ENCODE measurements around the gene NR3C2.

Gene NR3C2

GRCh38 chr4:148254621-148255343 lies 187.4 kb downstream of the NR3C2 start:
- DNase-seq: no peak

- DNase-seq: no peak
Observed at GRCh38 chr4:148253768-148254167, 188.4 kb downstream of the NR3C2 start.

DNA sequence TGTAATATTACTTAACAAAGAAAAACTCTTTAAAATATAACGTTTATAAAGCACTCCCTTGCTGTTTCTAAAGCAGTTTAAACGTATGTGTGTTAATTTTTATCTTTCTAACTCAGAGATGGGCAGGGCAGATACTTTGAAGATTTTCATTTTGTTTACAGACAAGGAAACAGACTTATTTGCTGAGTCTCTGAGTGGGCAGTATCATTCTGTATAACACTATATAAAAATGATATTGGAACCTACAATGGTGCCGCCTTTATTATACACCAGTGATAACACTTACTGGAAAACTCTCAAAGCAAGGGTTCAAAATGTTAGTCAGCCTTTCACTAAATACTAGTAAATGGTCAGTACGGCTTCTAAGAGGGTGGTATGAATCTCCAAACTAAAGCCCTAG lies 193.4 kb downstream of the NR3C2 start:
- no peak for DNase-seq

GRCh38 chr4:148245015-148245414 lies 197.2 kb downstream of the NR3C2 start:
- no peak for DNase-seq

- DNase-seq: no peak
Observed at GRCh38 chr4:148243837-148244236, 198.4 kb downstream of the NR3C2 start.

DNA sequence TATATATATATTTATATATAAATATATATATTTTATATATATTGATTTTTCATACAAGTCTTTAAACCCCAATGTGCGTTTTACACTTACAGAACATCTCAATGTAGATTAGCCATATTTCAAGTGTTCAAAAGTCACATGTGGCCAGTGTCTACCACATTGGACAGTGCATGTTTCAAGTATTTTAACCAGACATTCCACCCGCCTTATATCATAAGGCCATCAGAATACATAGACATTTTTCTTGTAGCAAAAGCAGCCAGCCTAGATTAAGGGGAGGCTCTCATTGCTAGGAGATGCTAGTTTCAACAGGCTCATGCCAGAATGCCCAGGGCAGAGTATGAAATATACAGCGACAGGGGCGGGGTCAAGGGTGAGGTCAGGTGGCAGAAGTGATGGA lies 202.0 kb downstream of the NR3C2 start:
- DNase-seq: no peak

DNA sequence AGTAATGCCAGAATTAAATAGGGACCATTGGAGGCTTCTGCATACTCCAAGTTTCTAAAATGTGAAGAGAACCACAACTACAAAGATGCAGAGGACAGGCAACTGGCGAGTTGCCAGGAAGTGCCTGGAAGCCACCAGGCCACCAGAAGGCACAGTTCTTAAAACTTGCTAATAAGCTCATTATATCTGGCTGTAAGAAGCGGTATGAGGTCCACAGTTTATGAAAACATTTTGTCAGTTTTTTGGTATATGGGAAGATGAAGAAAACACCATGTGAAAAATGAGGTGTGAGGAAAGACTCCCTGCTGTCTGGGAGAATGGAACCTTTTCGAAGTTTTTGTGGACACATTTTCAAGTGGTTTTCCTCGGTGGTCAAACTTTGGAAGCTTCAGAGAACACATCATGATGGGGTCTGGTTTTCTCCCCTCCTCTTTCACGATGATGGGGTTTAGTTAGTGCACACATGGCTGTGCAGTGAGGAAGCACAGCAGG lies 202.7 kb downstream of the NR3C2 start:
- DNase-seq: no peak

GRCh38 chr4:148238811-148239493 lies 203.3 kb downstream of the NR3C2 start:
- no peak for DNase-seq

- DNase-seq: no peak
Observed at GRCh38 chr4:148238086-148238485, 204.1 kb downstream of the NR3C2 start.

- no peak for DNase-seq
Observed at GRCh38 chr4:148235809-148236208, 206.4 kb downstream of the NR3C2 start.

DNA sequence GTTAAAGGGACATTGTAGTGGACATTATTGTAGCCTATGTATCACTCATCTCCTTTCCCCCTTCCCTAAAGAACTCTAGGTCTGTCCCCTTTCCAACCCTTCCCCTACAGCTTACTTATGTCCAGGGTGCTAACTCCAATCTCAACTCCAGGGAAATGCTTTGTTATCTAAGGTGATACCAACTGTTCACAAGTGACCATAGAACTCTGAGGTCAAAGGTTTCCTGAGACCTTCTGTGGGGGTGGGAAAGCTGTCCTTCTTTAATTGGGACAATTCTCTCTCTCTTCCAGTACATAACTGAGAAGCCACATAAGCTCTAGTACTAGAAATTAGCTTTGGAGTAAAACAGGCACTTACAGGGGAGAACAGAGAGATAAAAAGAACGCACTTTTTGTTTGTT lies 212.4 kb downstream of the NR3C2 start:
- no peak for DNase-seq

DNA sequence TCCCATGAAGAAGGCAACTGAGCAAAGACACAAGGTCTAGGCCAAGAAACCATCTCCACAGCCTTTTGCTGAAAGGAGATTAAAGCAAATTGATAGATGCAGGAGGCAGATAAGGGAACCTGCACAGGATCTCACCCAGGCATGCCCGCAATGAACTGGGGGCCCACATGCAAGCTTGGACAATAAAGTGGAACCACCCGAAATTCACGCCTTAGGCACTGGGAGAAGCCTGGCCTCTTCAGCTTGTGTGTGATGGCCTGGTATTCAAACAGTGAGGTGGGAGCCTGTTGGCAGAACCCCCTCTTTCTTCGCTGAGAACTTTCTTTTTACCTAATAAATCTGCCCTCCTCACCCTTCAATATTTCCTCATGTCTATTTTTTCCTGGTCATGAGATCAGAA lies 213.2 kb downstream of the NR3C2 start:
- no peak for DNase-seq

DNA sequence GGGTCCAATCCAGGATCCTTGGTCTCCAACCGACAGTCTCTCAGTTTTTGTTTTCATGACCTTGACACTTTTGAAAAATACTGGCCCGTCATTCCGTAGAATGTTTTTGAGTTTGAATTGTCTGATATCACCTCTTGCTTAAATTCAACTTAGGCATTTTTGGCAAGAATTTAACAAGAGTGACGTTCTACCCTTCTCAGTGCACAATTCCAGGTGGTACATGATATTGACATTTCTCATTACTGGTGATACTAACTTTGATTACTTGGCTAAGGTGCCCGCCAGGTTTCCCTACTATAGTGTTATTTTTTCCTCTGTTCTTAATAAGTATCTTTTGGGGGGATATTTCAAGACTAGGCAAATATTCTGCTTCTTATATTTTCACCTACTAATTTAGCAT lies 215.1 kb downstream of the NR3C2 start:
- DNase-seq: no peak

DNA sequence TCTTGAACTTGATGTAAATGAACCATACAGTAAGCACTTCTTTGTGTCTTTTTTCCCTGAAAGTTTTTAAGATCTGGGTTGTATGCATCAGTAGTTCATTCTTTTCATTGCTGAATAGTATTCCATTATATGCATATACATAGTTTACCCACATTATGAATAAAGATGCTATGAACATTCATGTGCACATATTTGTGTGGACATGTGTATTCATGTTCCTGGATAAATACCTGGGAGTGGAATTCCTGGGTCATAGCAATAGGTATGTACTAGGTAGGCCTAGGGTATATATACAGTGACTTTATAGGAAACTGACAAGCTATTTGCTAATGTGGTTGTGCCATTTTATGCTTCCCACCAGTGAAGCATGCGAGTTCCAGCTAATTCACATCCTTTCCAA lies 215.9 kb downstream of the NR3C2 start:
- no peak for DNase-seq

GRCh38 chr4:148225639-148226038 lies 216.6 kb downstream of the NR3C2 start:
- no peak for DNase-seq

DNA sequence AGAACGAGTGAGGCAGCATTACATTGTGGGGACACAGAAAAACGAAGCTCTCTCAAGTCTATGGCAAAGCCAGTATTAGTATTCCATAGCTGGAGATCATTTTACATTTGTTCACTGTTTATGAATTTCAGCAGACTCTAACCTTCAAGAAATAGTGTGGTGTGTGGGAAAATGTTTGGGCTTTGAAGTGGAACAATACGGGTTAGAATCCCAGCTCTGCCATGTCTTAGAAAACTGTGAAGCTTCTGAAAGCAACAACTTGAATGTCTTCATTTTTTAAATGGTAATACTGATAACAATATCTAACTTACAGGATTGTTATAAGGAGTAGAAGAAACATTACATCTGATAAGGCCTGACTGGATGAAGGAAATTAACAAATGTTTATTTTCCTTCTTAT lies 217.7 kb downstream of the NR3C2 start:
- DNase-seq: no peak

DNA sequence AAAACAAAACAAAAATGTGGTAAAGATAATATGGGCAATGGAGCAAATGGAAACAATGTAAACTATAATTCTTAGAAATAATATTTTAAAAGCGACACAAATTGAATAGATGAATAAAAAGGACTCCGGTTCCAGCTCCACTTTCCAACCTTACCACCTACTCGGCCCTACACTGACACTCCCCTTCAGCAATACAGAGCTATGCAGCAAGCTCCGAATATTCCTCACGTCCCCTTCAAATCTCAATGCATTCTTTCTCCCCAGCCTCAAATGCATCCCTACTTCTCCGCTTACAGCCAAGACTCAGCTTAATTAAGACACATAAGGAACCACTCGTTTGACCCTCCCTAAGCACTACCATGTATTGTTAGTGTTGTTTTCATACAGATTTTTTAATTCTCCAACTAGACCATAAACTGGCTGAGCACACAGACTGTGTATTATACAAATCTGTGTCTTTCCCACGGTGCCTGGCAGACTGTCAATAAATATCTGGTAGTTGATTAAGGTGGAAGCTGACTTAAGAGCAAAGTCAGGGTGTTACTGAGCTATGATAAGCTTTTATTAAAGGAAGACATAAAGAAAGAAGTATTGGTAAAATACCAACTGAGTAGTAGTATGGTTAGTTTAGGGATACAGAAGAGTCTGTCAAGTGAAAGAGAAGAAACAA lies 219.1 kb downstream of the NR3C2 start:
- no peak for DNase-seq

GRCh38 chr4:148216866-148217814 lies 225.1 kb downstream of the NR3C2 start:
- no peak for DNase-seq

GRCh38 chr4:148216321-148216720 lies 225.9 kb downstream of the NR3C2 start:
- no peak for DNase-seq

DNA sequence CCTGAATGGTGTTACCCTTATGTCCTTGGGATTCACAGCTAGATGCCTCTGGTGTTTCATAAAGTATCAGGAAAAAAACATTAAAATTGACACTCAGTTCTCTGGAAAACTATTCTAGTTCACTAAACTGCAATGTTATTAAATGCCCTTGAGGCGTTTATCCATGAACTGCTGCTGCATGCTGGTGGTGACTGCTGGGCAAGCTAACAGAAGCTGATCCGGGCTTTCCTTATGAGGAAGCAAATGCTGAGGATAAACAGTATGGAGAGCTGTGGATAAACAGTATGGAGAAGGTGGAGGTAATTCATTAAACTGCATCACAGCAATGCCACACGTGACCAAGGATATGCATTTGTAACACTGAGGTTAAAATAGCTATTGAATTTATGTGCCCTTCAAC lies 227.0 kb downstream of the NR3C2 start:
- no peak for DNase-seq

DNA sequence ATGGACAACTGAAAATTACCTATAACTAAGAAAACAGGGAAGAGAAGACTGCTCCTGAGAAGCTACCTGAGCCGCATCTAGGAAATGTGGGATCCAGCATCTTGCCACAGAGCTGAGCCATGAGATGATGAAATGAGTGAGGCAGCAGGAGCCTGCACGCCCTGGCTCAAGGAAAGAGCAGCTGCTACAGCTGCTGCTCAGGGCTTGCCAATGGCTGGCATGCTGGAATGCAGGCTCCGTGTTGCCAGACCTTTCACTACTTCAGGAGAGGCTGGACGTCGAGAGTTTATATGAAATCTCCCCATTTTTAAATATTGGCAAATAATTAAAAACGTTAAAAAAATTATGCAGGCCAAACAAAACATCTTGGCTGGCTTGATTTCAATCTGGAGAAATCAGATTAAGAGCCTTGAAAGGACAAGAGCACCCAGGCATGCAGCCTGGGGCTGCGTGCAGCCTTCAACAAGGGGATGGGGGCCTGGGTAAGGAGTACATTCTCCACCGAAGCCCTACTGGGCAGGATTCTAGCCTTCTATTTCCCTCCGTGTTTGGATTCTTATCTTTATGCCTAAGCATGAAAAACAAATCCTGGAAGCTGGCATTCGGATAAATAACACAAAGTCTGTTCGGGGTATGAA lies 227.6 kb downstream of the NR3C2 start:
- no peak for DNase-seq

GRCh38 chr4:148211533-148211932 lies 230.7 kb downstream of the NR3C2 start:
- no peak for DNase-seq

Data from NCI-H1694 (cell line).